ENCODE data around the gene UBE2J2. TPM values are rescaled to one million over a fixed set of nuclear protein-coding genes. Genes with fewer than 3 reads are reported as not detected.

UBE2J2 gene
- total RNA-seq, 1 experiment from 2014 or later: 83.4 TPM

GRCh38 chr1:1314678-1315335 lies 41.2 kb upstream of the UBE2J2 start:
- Histone ChIP-seq H3K14ac (ENCODE audit: insufficient read depth, low read length) (no peak overlapping the region; the same call in 1 of the 2 replicates), H2AK5ac (ENCODE audit: insufficient read length, low read length) (no peak overlapping the region), H3K4me2 (ENCODE audit: insufficient read depth, insufficient read length, low read length) (no peak overlapping the region), H3K23ac (ENCODE audit: insufficient read length, low read depth, low read length) (no peak overlapping the region), H3K27ac (ENCODE audit: insufficient read length, low read depth, low read length) (no peak overlapping the region), H2BK20ac (ENCODE audit: low read depth, low read length, poor library complexity, severe bottlenecking) (no peak overlapping the region), H2BK120ac (ENCODE audit: low read depth, low read length, poor library complexity, severe bottlenecking) (no peak overlapping the region), H2BK5ac (ENCODE audit: insufficient read length, low read length) (no peak overlapping the region), H3K56ac (ENCODE audit: insufficient read length, low read depth, low read length) (no peak overlapping the region), H4K91ac (ENCODE audit: insufficient read length, low read depth, low read length) (no peak overlapping the region), H3K79me2 (ENCODE audit: insufficient read depth, low read length) (no peaks in the 10 kb centered on the region), H3K23me2 (ENCODE audit: insufficient read length, low read depth, low read length, poor library complexity, severe bottlenecking) (no peaks in the 10 kb centered on the region), H2BK15ac (ENCODE audit: low read depth, low read length) (no peak overlapping the region), H3K4me1 (ENCODE audit: insufficient read depth, low read length) (no peaks in the 10 kb centered on the region; the same call in 1 of the 2 replicates), H4K5ac (ENCODE audit: insufficient read length, low read depth, low read length) (no peak overlapping the region), H3K9me3 (ENCODE audit: control insufficient read depth, low read depth, low read length) (no peaks in the 10 kb centered on the region), H3T11ph (ENCODE audit: low read length) (no peak overlapping the region), H3K27me3 (ENCODE audit: insufficient read depth, low read length) (no peaks in the 10 kb centered on the region), H2AFZ (ENCODE audit: low read length) (no peak overlapping the region), H3K9ac (ENCODE audit: extremely low read depth, insufficient read length, low read length) (no peak overlapping the region), H2BK12ac (ENCODE audit: insufficient read length, low read depth, low read length) (no peak overlapping the region), H4K8ac (replicated peaks; ENCODE audit: insufficient read length, low read depth, low read length) (no peak overlapping the region), H4K20me1 (ENCODE audit: control insufficient read depth, insufficient read depth, insufficient read length) (no peaks in the 10 kb centered on the region), H3K79me1 (ENCODE audit: insufficient read depth, low read depth, low read length, poor library complexity, severe bottlenecking) (no peaks in the 10 kb centered on the region), H3K18ac (ENCODE audit: insufficient read length, low read depth, low read length) (peak overlapping the region; percentile 67), H3K4ac (ENCODE audit: low read depth, low read length) (no peak overlapping the region; the same call in 1 of the 2 replicates)
- Mint-ChIP-seq H3K27me3 (ENCODE audit: low read depth) (no peaks in the 10 kb centered on the region), H3K36me3 (ENCODE audit: insufficient read depth in 1 of 3, low read depth in 3 of 3) (peaks cover 18 to 66% (median 64%) of the 10 kb centered on the region in 3 experiments), H3K27ac (peak overlapping the region in 1 of 3 experiments; percentile 67; a peak in 3 of 7 replicates), H3K9me3 (no peaks in the 10 kb centered on the region), H3K4me1 (peaks cover 8 to 19% of the 10 kb centered on the region in 2 experiments), H3K4me3 (peak overlapping the region in 1 of 2 experiments; percentile 46; a peak in 2 of 5 replicates)
- TF ChIP-seq CTCF (conservative IDR thresholded peaks at IDR 0.05): no peak
- WGBS (ENCODE audit: extremely low coverage, insufficient read length, low lambda C conversion rate): no CpG with 5 or more reads among the region's 23 CpGs
- DNase-seq: no peak

Data from H9 (cell line).